WTC11 (cell line): Measurements from ENCODE around the gene NFIA. TPM values are rescaled to one million over a fixed set of nuclear protein-coding genes. Genes with fewer than 3 reads are reported as not detected.
A peak's percentile ranks its signal among the peaks of the same experiment; 100 is the strongest.

ENCODE experiments used
- ATAC-seq: fragments of 200-7000 bp; cut with Tn5 transposase; 2 replicates; pipeline ENCODE4 v1.10.0; 2021; ENCODE audit warnings: mild to moderate bottlenecking, moderate library complexity
- CTCF ChIA-PET: fragments of 300-600 bp; sonication (Branson Sonifier 250); formaldehyde crosslinking; loops from one replicate; lab custom pipeline; 2021; ENCODE audit warnings: antibody characterized with exemption; lab: Charles Lee
- POLR2A ChIA-PET: fragments of 350-600 bp; sonication (Branson Sonifier 250); formaldehyde crosslinking; loops from one replicate; lab custom pipeline; 2021; ENCODE audit warnings: antibody characterized with exemption; lab: Charles Lee
- DNase-seq: peaks from one replicate; pipeline ENCODE4 v3.0.0; 2021; ENCODE audit warnings: low spot score
- H3K27ac Mint-ChIP-seq: 2 replicates; pipeline ENCODE4 v1.8.0; 2021; ENCODE audit warnings: mixed read lengths
- H3K27me3 Mint-ChIP-seq: 2 replicates; pipeline ENCODE4 v1.8.0; 2021; ENCODE audit warnings: low read depth, mild to moderate bottlenecking, moderate library complexity, mixed read lengths
- H3K36me3 Mint-ChIP-seq: 2 replicates; pipeline ENCODE4 v1.8.0; 2021; ENCODE audit warnings: mixed read lengths
- H3K4me1 Mint-ChIP-seq: 2 replicates; pipeline ENCODE4 v1.8.0; 2022; ENCODE audit warnings: mixed read lengths
- H3K4me3 Mint-ChIP-seq: 2 replicates; pipeline ENCODE4 v1.8.0; 2021; ENCODE audit warnings: mild to moderate bottlenecking, moderate library complexity, mixed read lengths
- H3K9me3 Mint-ChIP-seq: 2 replicates; pipeline ENCODE4 v1.8.0; 2021; ENCODE audit warnings: mixed read lengths
- CREB1 ChIP-seq: sonication (generic); formaldehyde crosslinking; IDR thresholded peaks from 2 replicates; pipeline ENCODE4 v1.8.0; 2023; ENCODE audit warnings: mild to moderate bottlenecking, missing genetic modification reagents
- ETV6 ChIP-seq: sonication (generic); formaldehyde crosslinking; IDR thresholded peaks from 2 replicates; pipeline ENCODE4 v1.8.1; 2022; ENCODE audit warnings: mild to moderate bottlenecking, missing genetic modification reagents
- FOXP1 ChIP-seq: sonication (generic); formaldehyde crosslinking; IDR thresholded peaks from 2 replicates; pipeline ENCODE4 v1.8.0; 2022; ENCODE audit warnings: missing genetic modification reagents, mild to moderate bottlenecking, moderate library complexity, borderline replicate concordance
- IRF2 ChIP-seq: sonication (generic); formaldehyde crosslinking; IDR thresholded peaks from 2 replicates; pipeline ENCODE4 v1.8.0; 2022; ENCODE audit warnings: low read depth, missing genetic modification reagents, borderline replicate concordance
- MXD4 ChIP-seq: fragments of 250-450 bp; sonication (Bioruptor Pico); IDR thresholded peaks from 2 replicates; pipeline ENCODE4 v1.8.0; 2021; ENCODE audit warnings: mild to moderate bottlenecking, moderate library complexity, borderline replicate concordance
- NFYB ChIP-seq: sonication (generic); formaldehyde crosslinking; conservative IDR thresholded peaks from 2 replicates; pipeline ENCODE4 v1.8.0; 2022; ENCODE audit warnings: low read depth, missing genetic modification reagents
- NR2C2 ChIP-seq: sonication (generic); formaldehyde crosslinking; IDR thresholded peaks from 2 replicates; pipeline ENCODE4 v1.8.0; 2022; ENCODE audit warnings: mild to moderate bottlenecking, missing genetic modification reagents
- SMAD3 ChIP-seq: sonication (generic); formaldehyde crosslinking; IDR thresholded peaks from 2 replicates; pipeline ENCODE4 v1.8.0; 2022; ENCODE audit warnings: missing genetic modification reagents, mild to moderate bottlenecking, borderline replicate concordance
- TP53 ChIP-seq: sonication (generic); formaldehyde crosslinking; IDR thresholded peaks from 2 replicates; pipeline ENCODE4 v1.8.1; 2023; ENCODE audit warnings: mild to moderate bottlenecking, missing genetic modification reagents
- ZNF219 ChIP-seq: sonication (generic); formaldehyde crosslinking; IDR thresholded peaks from 2 replicates; pipeline ENCODE4 v1.8.0; 2023; ENCODE audit warnings: missing genetic modification reagents, mild to moderate bottlenecking, borderline replicate concordance
- ZNF232 ChIP-seq: sonication (generic); formaldehyde crosslinking; IDR thresholded peaks from 2 replicates; pipeline ENCODE4 v1.8.0; 2022; ENCODE audit warnings: mild to moderate bottlenecking, missing genetic modification reagents
- ZNF416 ChIP-seq: fragments of 250-450 bp; sonication (Bioruptor Pico); IDR thresholded peaks from 2 replicates; pipeline ENCODE4 v1.9.0; 2021; ENCODE audit warnings: mild to moderate bottlenecking, inconsistent platforms
- total RNA-seq: library from RNA; stranded (reverse); gene quantifications from 3 replicates; pipeline ENCODE4 v1.2.3, GENCODE V29; 2021
- TF ChIP-seq, protein P1 (sequence below): sonication (generic); formaldehyde crosslinking; IDR thresholded peaks from 2 replicates; pipeline ENCODE4 v1.8.1; 2022; ENCODE audit warnings: low read depth, mild to moderate bottlenecking, moderate library complexity, missing genetic modification reagents, borderline replicate concordance
- TF ChIP-seq, protein P2 (sequence below): sonication (generic); formaldehyde crosslinking; IDR thresholded peaks from 2 replicates; pipeline ENCODE4 v1.8.0; 2023; ENCODE audit warnings: mild to moderate bottlenecking, missing genetic modification reagents
- TF ChIP-seq, protein P3 (sequence below): sonication (generic); formaldehyde crosslinking; IDR thresholded peaks from 2 replicates; pipeline ENCODE4 v1.8.0; 2023; ENCODE audit warnings: missing genetic modification reagents, mild to moderate bottlenecking, borderline replicate concordance

NFIA gene
- total RNA-seq, 1 experiment from 2014 or later, result 16.7 TPM

DNA sequence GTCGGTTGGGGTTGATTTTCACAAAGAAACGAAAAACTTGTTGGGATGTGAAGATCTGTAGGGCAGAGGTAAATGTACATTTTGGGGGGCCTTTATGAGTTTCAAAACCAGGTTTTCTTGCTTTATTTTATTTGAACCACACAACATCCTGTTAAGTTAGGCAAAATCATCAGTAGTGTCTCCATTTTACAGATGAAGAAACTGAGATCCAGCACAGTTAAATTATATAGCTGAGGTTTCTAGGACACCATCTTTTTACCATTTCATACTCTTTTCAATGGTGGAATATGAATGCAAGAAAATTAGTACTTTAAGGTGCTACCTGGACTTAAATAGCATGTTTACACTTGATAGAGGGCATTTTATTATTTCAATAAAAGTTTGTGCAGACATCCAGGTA lies 187.7 kb downstream of the NFIA start:
- DNase-seq (no peak), ATAC-seq (no peak)
- H3K9me3 Mint-ChIP-seq, result no peaks in the 10 kb centered on the region
- ChIA-PET POLR2A (no interaction called here), CTCF (interaction anchor here (0.7 kb wide), 1 partner anchor 9 kb away, joined by 3 read pairs; no protein-coding TSS in a partner anchor)
- H3K27ac Mint-ChIP-seq, result peak overlapping the region; percentile 62
- H3K36me3 Mint-ChIP-seq, result no peaks in the 10 kb centered on the region
- TF ChIP-seq IRF2 (CRISPR knock-in tag), result no peak
- TF ChIP-seq, protein P1, sequence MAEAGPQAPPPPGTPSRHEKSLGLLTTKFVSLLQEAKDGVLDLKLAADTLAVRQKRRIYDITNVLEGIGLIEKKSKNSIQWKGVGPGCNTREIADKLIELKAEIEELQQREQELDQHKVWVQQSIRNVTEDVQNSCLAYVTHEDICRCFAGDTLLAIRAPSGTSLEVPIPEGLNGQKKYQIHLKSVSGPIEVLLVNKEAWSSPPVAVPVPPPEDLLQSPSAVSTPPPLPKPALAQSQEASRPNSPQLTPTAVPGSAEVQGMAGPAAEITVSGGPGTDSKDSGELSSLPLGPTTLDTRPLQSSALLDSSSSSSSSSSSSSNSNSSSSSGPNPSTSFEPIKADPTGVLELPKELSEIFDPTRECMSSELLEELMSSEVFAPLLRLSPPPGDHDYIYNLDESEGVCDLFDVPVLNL (CRISPR knock-in tag), result no peak
- no peak for TF ChIP-seq FOXP1
- no peak overlapping the region for H3K4me3 Mint-ChIP-seq
- H3K4me1 Mint-ChIP-seq, result peaks cover 47% of the 10 kb centered on the region
- H3K27me3 Mint-ChIP-seq, result no peaks in the 10 kb centered on the region

DNA sequence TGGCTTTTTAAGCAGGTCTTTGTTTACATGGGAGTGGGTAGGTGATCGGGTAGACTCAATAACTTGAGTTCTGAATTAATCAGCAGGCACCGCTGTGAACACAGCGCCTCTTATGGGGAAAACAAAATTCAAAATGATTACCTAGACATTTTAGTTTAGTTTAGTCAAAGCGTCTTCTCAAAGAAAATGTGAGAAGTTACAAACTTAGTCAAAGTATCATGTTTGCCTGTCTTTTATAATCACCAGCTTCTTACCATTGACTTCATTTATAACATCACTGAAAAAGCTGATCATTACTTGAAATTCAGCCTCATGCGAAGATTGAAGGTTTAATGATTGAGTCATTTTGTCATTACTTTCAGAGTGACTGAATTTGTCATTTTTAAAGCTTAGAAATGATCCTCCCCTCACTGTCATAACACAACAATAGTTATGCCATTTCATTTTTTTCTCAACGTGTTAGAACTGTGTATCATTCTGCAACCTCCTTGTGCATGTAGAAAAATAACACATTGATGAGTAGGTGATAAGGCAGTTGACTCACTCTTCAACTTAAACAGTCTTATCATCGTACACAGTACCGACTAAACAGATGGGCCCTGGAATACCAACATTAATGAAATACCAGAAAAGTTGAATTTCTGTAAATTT lies 188.5 kb downstream of the NFIA start:
- TF ChIP-seq ETV6 (CRISPR knock-in tag) (no peak), ZNF219 (CRISPR knock-in tag) (no peak), ZNF416 (CRISPR knock-in tag) (no peak), TP53 (CRISPR knock-in tag) (no peak), ZNF232 (no peak), CREB1 (no peak)
- Mint-ChIP-seq H3K9me3 (no peaks in the 10 kb centered on the region), H3K36me3 (no peaks in the 10 kb centered on the region), H3K27ac (peak overlapping the region; percentile 63), H3K27me3 (no peaks in the 10 kb centered on the region), H3K4me3 (no peak overlapping the region), H3K4me1 (peaks cover 48% of the 10 kb centered on the region)
- POLR2A ChIA-PET, result no interaction called here
- CTCF ChIA-PET, result no interaction called here
- ATAC-seq, result no peak
- DNase-seq, result no peak

DNA sequence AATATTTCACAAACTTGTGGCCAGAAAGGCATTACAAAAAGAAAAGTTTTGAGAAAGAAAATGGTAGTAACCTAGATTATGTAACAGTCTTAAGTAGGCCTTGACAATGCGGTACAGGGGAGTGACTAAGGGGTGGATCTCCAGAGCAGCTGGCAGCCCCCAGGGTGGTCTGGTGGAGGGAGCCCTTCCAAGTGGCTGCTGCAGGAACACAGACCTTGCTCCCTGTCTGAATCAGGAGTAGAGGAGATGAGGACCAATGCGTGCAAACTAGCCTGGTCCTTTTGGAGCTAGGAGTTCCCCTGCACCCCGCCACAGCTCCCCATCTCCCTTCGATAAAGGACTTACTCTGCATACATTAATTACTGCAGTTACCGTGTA lies 189.0 kb downstream of the NFIA start:
- peak; percentile 76 for ATAC-seq
- ChIA-PET POLR2A (no interaction called here), CTCF (interaction anchor here (0.6 kb wide), 1 partner anchor 348 kb away, joined by 3 read pairs; no protein-coding TSS in a partner anchor)
- Mint-ChIP-seq H3K27ac (no peak overlapping the region), H3K4me1 (peaks cover 51% of the 10 kb centered on the region), H3K4me3 (no peak overlapping the region), H3K9me3 (no peaks in the 10 kb centered on the region), H3K36me3 (no peaks in the 10 kb centered on the region), H3K27me3 (no peaks in the 10 kb centered on the region)
- TF ChIP-seq NR2C2 (CRISPR knock-in tag), result no peak
- TF ChIP-seq, protein P2, sequence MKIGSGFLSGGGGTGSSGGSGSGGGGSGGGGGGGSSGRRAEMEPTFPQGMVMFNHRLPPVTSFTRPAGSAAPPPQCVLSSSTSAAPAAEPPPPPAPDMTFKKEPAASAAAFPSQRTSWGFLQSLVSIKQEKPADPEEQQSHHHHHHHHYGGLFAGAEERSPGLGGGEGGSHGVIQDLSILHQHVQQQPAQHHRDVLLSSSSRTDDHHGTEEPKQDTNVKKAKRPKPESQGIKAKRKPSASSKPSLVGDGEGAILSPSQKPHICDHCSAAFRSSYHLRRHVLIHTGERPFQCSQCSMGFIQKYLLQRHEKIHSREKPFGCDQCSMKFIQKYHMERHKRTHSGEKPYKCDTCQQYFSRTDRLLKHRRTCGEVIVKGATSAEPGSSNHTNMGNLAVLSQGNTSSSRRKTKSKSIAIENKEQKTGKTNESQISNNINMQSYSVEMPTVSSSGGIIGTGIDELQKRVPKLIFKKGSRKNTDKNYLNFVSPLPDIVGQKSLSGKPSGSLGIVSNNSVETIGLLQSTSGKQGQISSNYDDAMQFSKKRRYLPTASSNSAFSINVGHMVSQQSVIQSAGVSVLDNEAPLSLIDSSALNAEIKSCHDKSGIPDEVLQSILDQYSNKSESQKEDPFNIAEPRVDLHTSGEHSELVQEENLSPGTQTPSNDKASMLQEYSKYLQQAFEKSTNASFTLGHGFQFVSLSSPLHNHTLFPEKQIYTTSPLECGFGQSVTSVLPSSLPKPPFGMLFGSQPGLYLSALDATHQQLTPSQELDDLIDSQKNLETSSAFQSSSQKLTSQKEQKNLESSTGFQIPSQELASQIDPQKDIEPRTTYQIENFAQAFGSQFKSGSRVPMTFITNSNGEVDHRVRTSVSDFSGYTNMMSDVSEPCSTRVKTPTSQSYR (CRISPR knock-in tag), result no peak
- TF ChIP-seq MXD4 (CRISPR knock-in tag), result no peak
- no peak for TF ChIP-seq NFYB (CRISPR knock-in tag)
- TF ChIP-seq SMAD3 (CRISPR knock-in tag), result no peak
- TF ChIP-seq, protein P3, sequence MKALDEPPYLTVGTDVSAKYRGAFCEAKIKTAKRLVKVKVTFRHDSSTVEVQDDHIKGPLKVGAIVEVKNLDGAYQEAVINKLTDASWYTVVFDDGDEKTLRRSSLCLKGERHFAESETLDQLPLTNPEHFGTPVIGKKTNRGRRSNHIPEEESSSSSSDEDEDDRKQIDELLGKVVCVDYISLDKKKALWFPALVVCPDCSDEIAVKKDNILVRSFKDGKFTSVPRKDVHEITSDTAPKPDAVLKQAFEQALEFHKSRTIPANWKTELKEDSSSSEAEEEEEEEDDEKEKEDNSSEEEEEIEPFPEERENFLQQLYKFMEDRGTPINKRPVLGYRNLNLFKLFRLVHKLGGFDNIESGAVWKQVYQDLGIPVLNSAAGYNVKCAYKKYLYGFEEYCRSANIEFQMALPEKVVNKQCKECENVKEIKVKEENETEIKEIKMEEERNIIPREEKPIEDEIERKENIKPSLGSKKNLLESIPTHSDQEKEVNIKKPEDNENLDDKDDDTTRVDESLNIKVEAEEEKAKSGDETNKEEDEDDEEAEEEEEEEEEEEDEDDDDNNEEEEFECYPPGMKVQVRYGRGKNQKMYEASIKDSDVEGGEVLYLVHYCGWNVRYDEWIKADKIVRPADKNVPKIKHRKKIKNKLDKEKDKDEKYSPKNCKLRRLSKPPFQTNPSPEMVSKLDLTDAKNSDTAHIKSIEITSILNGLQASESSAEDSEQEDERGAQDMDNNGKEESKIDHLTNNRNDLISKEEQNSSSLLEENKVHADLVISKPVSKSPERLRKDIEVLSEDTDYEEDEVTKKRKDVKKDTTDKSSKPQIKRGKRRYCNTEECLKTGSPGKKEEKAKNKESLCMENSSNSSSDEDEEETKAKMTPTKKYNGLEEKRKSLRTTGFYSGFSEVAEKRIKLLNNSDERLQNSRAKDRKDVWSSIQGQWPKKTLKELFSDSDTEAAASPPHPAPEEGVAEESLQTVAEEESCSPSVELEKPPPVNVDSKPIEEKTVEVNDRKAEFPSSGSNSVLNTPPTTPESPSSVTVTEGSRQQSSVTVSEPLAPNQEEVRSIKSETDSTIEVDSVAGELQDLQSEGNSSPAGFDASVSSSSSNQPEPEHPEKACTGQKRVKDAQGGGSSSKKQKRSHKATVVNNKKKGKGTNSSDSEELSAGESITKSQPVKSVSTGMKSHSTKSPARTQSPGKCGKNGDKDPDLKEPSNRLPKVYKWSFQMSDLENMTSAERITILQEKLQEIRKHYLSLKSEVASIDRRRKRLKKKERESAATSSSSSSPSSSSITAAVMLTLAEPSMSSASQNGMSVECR (CRISPR knock-in tag), result no peak
- no peak for DNase-seq
